K562 (cell line): Measurements from ENCODE around the gene DPEP3. TPM values are rescaled to one million over a fixed set of nuclear protein-coding genes. Genes with fewer than 3 reads are reported as not detected.

Source experiments
- ARID2 ChIP-seq: fragments of 450-650 bp; IDR thresholded peaks from 2 replicates; pipeline ENCODE4 v1.6.1; 2017; ENCODE audit warnings: antibody characterized with exemption, mild to moderate bottlenecking
- HNRNPUL1 ChIP-seq: fragments of 200-400 bp; formaldehyde crosslinking; IDR thresholded peaks from 2 replicates; pipeline ENCODE4 v1.6.1; 2017; ENCODE audit warnings: low read length
- RB1 ChIP-seq: fragments of 450-650 bp; IDR thresholded peaks from 2 replicates; pipeline ENCODE4 v1.6.1; 2017; ENCODE audit warnings: low read depth, mild to moderate bottlenecking
- YBX1 ChIP-seq: fragments of 450-650 bp; IDR thresholded peaks from 2 replicates; pipeline ENCODE4 v1.7.1; 2016; ENCODE audit warnings: mild to moderate bottlenecking
- ZNF444 ChIP-seq: fragments of 250-450 bp; sonication (Bioruptor Pico); IDR thresholded peaks from 2 replicates; pipeline ENCODE4 v1.4.0; 2020; ENCODE audit warnings: mild to moderate bottlenecking, moderate library complexity
- polyA plus RNA-seq, 8 experiments: library from polyadenylated mRNA; depleted of rRNA in 4 of 8; stranded (reverse) in 5 of 8; unstranded in 3 of 8; fragments of >200 nt; fragmentation: Nextera tagmentation in 2 of 8; fragmentation: Illumina TruSeq in 1 of 8; extraction: Ambion mirVana in 2 of 8; extraction: Trizol in 1 of 8; gene quantifications; 2 replicates each; pipeline versions ENCODE4 v1.2.1 to v1.2.3, GENCODE V29; 2011 to 2014; ENCODE audit warnings: inconsistent platforms in 1 of 8, missing spikeins in 1 of 8
- total RNA-seq, 7 experiments: library from RNA; depleted of rRNA in 6 of 7; stranded (reverse); fragments of >200 nt in 6 of 7; fragmentation: Illumina TruSeq in 2 of 7; extraction: Trizol in 2 of 7; gene quantifications; 2 replicates each; pipeline versions ENCODE4 v1.2.1 to v1.2.3, GENCODE V29; 2011 to 2021; ENCODE audit warnings: low replicate concordance in 1 of 7
- TF ChIP-seq, protein P1 (sequence below): fragments of 450-650 bp; IDR thresholded peaks from 2 replicates; pipeline ENCODE4 v1.6.1; 2016
- TF ChIP-seq, protein P2 (sequence below): fragments of 450-650 bp; IDR thresholded peaks from 2 replicates; pipeline ENCODE4 v1.6.1; 2014; ENCODE audit warnings: low read depth, mild to moderate bottlenecking, moderate library complexity, borderline replicate concordance

Gene DPEP3
- total and polyA plus RNA-seq, 9 of the 15 experiments (the other 6 are each of a cell fraction or from before 2014, with no cell fraction given) = not detected

DNA sequence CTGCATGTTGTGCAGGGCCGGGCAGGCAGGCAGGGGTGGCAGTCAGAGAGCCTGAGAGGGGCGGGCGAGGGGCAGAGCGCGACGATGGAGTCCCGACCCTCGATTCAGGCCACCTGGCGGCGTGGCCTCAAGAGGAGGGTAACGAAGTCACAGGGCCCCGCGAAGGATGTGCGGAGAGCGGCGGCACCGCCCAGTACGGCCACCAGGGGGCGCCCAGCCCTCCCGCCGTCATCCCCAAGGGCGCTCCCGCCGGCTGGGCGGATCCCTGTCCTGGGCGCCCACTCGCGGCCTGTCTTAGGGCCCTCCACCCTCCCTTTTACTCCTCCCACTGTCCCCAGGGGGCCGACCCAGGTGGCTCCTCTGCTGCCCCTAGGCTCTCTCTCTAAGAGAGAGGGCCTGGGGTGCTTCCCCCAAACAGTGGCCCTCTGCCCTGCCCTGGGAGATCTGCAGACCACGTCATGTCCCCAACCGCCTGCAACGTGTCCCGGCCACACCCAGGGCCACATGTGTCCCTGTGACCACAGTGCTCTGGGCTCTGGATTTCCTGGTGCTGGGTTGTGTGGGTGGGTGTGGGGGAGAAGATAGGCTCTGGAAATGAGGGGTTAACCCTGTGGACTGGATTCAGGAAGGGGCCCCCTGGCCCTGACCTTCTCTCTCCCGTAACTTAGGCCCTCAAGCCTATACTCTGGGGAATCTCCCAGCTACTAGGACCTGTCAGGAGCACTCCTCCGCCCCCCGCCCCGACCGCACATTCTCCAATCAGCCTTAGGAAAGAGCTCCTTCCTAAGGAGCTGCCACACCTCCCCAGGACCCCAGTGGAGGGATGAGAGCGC is 13.1 kb upstream of the DPEP3 start (continued):
- TF ChIP-seq, protein P1, sequence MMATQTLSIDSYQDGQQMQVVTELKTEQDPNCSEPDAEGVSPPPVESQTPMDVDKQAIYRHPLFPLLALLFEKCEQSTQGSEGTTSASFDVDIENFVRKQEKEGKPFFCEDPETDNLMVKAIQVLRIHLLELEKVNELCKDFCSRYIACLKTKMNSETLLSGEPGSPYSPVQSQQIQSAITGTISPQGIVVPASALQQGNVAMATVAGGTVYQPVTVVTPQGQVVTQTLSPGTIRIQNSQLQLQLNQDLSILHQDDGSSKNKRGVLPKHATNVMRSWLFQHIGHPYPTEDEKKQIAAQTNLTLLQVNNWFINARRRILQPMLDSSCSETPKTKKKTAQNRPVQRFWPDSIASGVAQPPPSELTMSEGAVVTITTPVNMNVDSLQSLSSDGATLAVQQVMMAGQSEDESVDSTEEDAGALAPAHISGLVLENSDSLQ = peak; percentile 25; the same call in 1 of the 2 replicates
- TF ChIP-seq, protein P2, sequence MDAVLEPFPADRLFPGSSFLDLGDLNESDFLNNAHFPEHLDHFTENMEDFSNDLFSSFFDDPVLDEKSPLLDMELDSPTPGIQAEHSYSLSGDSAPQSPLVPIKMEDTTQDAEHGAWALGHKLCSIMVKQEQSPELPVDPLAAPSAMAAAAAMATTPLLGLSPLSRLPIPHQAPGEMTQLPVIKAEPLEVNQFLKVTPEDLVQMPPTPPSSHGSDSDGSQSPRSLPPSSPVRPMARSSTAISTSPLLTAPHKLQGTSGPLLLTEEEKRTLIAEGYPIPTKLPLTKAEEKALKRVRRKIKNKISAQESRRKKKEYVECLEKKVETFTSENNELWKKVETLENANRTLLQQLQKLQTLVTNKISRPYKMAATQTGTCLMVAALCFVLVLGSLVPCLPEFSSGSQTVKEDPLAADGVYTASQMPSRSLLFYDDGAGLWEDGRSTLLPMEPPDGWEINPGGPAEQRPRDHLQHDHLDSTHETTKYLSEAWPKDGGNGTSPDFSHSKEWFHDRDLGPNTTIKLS = peak; percentile 98
- TF ChIP-seq YBX1 (no peak), HNRNPUL1 (no peak), ARID2 (peak; percentile 57), RB1 (peak; percentile 99), ZNF444 (no peak)
- TF ChIP-seq, all 486 proteins: peak for 182
